ENCODE results near the gene ITGAE.
"Not testable (repeated sequence)": the region's sequence is repeated elsewhere in the genome, so short reads cannot be mapped to it uniquely, and the experiment has no call there.

The ITGAE gene

GRCh38 chr17:3794152-3794551 is 6.8 kb downstream of the ITGAE start:
- not testable (repeated sequence) for DNase-seq

GRCh38 chr17:3793258-3793657 is 7.7 kb downstream of the ITGAE start:
- not testable (repeated sequence) for DNase-seq

GRCh38 chr17:3792481-3792880 is 8.5 kb downstream of the ITGAE start:
- no peak for DNase-seq

GRCh38 chr17:3788200-3788599 is 12.8 kb downstream of the ITGAE start:
- peak; percentile 60 for DNase-seq

DNA sequence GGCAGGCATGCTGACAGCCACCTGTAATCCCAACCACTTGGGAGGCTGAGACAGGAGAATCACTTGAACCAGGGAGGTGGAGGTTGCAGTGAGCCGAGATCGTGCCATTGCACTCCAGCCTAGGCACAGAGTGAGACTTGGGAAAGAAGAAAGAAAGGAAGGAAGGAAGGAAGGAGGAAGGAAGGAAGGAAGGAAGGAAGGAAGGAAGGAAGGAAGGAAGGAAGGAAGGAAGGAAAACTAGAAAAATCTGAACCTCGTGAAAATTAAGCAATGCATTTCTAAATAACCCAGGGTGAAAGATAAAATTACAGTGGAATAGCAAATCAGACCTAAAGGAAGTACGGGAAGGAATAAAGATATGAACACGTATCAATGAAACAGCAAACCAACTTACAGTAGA is 15.7 kb downstream of the ITGAE start:
- DNase-seq: not testable (repeated sequence)

- DNase-seq: no peak
Observed at GRCh38 chr17:3782751-3783150, 18.2 kb downstream of the ITGAE start.

DNA sequence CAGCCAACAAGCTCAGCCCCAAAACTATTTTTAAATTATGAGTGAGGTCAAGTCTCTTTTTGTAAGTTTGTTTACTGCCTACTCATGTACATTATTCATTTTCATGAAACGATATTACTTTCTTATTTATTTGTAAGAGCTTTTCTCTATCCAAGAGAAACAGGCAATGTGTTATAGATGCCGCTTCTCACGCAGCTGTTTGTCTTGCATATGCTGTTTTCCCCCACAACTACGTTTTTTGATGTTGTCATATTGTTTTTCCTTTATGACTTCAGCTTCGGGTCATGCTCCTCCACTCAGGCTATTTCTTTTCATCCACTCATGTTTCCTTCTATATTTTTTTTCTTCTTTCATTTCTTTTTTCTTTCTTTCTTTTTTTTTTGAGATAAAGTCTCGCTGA is 20.0 kb downstream of the ITGAE start:
- no peak for DNase-seq

DNA sequence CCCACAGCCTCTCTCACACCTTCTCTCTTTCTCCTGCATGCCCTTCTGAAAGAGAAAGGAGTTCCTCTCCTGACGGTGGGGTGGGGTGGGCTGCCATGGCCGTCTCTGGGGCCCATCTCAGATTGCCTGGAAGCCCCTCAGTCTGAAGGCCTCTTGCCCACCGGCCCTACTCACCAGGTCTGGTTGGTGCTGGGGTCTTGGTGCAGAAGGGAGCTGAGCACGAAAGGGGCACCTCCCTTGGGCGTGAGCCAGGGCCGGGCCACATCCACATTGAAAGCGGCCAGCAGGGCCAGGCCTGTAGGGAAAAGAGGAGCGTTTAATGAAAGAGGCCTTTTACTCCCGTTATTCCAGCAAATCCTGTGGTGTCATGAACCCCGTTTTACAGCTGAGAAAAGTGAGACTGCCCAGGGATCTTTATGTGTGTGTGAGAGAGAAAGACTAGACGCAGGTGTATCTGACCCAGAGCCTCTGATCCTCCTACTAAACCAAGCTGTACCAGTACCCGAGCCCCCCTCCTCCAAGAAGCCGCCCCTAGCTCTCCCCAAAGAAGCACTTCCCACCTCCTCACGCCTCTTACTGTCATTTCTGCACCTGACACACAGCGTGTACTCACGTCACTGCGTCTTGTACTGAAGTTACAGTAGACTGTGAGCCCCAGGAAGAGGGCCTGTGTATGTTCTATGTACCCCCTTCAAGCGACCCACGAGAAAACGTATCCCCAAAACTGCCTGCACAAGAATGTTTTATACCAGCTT is 23.4 kb downstream of the ITGAE start:
- no peak for DNase-seq

DNA sequence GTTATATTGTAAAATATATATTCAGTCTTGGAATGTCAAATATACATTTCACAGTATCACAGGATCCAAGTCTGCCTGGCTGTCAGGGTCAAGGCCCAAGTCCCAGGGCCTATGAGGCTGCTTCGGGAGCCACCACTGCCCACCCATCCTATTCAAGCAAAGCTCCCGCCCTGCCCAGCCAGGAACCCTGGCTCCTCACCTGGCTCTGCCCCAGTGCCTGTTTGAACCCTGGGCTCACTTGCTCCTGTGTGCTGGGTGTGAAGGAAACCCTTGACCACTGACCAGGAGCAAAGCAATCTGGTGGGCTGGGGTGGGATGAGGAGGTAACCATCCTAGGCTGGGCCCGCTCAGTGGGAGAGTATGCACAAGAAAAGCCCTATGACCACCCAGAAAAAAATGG is 27.0 kb downstream of the ITGAE start:
- no peak for DNase-seq

DNA sequence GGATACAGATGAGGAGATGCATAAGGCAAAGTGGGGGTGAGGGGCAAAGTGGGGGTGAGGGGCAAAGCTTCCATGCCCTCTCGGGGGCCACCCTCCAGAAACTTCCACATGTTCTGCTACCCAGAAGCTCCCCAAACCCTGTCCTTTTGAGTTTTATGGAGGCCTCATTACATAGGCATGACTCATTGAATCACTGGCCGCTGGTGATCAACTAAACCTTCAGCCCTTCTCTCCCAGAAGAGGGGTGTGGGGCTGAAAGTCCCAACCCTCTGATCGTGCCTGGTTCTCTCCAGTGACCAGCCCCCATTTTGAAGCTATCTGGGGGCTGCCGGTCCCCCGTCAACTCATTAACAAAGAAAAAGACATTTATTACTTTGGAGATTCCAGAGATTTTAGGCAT is 27.5 kb downstream of the ITGAE start:
- DNase-seq: no peak

DNA sequence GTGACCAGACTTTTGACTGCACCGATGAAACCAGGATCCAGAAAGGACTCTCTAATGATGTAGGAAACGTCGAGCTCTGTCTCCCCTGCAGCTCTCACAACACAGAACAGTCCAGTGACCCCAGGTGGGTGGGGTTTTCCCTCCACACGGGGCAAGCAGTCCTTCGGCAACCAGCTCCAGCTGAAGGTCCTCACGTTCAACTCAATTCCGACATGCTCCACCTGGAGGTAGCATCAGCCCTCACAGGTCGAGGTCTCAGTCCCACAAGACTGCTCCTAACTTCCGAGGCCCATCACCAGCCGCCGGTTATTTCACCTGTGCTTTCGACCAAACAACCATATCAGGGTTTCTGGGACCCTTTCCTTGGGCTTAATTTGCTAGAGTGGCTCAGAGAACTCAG is 28.2 kb downstream of the ITGAE start:
- DNase-seq: no peak

GRCh38 chr17:3771140-3771539 is 29.8 kb downstream of the ITGAE start:
- DNase-seq: no peak

GRCh38 chr17:3770466-3770865 is 30.5 kb downstream of the ITGAE start:
- peak; percentile 45 for DNase-seq

DNA sequence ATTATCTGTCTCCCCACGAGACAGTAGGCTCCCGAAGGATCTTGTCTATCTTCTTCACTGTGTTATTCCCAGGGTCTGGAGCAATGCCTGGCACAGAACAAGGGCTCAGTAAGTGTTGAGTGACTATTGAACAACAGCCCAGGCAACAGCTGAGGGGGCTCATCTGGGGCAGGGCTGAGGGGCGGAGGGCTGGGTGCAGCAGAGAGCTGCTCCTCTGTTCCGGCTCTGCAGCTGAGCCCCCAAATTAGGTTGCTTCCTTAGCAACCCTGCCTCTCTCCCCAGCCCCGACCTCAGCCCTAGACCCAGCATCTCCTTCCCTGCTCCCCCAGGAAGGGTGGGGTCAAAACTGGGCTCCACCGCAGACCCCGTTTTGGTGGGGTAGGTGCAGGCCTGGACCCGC is 32.2 kb downstream of the ITGAE start:
- no peak for DNase-seq

DNA sequence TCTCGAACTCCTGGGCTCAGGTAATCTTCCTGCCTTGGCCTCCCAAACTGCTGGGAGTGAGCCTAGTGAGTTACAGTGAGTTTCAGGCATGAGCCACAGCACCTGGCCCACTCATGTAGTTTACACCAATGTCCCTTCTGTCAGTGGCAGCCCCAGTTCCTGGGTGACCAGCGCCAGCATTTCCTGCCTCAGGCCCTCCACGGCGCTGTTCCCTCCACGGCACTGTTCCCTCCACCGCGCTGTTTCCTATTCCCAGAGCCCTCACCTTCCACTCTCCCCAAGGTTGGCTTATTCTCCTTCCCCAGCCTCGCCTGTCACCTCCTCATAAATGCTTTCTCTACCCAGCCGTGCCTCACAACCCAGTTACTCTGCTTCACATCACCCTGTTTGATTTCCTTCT is 32.6 kb downstream of the ITGAE start:
- DNase-seq: no peak

DNA sequence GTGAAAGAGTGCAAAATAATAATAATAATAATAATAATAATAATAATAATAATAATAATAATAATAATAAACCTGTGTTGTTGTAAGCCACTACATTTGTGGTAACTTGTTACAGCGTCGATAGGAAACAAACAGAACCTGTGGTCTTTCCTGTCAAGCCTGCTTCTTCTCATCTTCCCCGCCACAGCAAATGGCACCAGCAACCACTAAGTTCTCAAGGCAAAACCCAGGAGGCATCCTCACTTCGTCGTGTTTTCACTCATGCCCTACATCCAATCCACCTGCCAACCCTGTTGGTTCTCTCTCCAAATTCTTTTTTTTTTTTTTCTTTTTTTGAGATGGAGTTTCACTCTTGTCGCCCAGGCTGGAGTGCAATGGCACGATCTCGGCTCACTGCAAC is 34.2 kb downstream of the ITGAE start:
- DNase-seq: peak; percentile 43

GRCh38 chr17:3765981-3766380 is 35.0 kb downstream of the ITGAE start:
- no peak for DNase-seq

DNA sequence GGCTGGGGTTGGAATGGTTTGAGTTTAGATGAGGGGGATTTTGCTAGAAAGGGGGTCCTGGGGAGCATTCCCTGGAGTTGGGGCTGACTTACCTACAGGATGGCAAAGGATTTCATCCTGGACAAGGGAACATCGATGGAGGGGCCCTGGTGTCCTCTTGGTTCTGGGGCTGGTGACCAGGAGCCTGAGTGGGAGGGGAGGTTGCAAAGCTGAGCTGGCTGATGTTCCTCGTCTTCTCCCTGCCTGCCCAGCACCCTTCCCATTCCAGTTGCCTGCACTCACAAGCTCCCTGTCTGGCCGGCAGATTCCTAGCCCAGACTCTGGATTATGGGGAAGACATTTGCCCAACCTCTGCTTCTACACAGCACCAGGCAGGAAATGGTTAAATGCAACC is 37.2 kb downstream of the ITGAE start:
- DNase-seq: no peak

DNA sequence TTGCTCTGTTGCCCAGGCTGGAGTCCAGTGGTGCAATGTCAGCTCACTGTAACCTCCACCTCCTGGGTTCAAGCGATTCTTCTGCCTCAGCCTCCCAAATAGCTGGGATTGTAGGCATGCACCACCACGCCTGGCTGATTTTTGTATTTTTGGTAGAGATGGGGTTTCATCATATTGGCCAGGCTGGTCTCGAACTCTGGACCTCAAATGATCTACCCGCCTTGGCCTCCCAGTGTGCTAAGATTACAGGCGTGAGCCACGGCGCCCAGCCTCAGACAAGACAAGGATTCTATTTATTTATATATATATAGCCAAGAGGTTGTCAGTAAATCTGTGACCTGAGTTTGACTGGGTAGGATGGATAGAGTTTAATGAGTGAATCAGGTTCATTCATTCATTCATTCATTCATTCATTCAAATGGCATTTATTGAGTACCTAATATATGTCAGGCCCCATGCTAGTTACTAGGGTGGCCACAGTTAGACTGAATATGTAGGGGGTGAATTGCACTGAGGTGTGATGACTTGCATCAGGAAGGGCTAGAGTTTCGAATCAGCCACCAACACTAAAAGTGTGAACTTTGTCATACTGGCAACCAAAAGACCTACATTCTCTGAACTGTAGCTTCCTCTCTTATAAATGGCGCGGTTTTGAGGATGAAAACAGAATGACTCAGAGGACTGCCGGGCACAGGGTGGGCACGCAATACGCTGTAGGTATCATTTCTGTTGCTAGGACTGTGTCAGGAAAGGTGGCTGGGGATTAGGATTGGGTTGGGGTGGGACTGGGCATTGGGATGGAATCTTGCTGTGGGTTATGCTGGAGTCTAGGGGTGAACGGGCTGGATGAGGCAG is 37.8 kb downstream of the ITGAE start:
- peak; percentile 62 for DNase-seq

- no peak for DNase-seq
Observed at GRCh38 chr17:3761918-3762380, 39.0 kb downstream of the ITGAE start.

- DNase-seq: no peak
Observed at GRCh38 chr17:3761036-3761917, 39.7 kb downstream of the ITGAE start.

GRCh38 chr17:3759597-3760216 is 41.3 kb downstream of the ITGAE start:
- no peak for DNase-seq

Measured in CD4-positive, alpha-beta T cell treated with Interleukin-12 subunit alpha and Interleukin-12 subunit beta, for 1 hour (primary cell).